Ovary (tissue), 3 donors: ENCODE results near the gene SLC2A1.

Experiments used
- EP300 ChIP-seq: sonication (generic); formaldehyde crosslinking; IDR thresholded peaks from one replicate; pipeline ENCODE4 v1.6.1; 2017; ENCODE audit warnings: antibody characterized with exemption
- TF ChIP-seq, protein P1 (sequence below), 3 donors: fragments of 450-650 bp in 2 of 3; fragments of 200-600 bp in 1 of 3; IDR thresholded peaks; one replicate each; pipeline versions ENCODE4 v1.5.1 to v1.8.0; 2016 to 2022; ENCODE audit warnings: antibody characterized with exemption in 3 of 3, mild to moderate bottlenecking in 1 of 3
- donor health status: DM: no; HTN: no; CAD: no.

DNA sequence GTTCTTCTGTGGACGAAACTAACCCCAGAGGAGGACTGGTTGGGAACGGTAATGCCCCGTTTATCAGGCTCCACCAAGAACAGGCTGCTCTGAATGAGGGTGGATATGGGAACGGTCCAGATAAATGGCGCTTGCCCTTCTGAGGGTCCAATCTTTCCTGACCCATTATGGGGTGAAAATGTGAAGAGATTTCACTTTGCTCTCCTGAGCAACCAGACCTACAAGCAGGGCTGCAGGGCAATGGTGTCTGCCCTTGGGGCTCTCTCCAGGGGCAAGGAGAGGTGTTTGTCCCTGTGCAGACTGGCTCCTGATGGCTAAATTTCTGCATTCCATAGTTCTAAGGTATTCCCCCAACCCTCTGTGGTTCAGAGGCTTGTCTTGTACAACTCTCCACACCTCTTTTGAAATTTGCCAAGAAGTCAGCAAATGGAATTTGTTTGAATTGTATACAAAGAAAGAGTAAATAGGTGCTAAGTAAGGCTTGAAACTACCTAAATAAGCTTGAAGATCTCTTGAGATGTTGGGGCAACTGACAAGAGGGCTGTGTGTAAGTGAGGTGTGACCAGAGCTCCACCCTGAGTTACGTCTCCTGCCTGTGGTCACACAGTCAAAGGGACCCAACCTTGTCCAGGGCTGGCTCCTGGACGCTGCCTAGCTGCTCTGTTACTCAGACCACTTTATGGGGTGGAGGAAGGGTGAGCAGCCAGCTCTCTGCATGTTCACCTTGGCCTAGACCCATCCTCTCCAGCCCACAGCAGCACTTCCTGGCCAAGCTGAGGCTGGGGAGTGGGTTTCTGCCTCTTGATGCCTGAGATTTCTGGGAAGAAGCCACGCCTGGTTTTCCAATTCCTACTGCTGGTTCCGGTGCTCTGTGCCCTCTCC lies 24.8 kb downstream of the SLC2A1 start:
- TF ChIP-seq, protein P1, sequence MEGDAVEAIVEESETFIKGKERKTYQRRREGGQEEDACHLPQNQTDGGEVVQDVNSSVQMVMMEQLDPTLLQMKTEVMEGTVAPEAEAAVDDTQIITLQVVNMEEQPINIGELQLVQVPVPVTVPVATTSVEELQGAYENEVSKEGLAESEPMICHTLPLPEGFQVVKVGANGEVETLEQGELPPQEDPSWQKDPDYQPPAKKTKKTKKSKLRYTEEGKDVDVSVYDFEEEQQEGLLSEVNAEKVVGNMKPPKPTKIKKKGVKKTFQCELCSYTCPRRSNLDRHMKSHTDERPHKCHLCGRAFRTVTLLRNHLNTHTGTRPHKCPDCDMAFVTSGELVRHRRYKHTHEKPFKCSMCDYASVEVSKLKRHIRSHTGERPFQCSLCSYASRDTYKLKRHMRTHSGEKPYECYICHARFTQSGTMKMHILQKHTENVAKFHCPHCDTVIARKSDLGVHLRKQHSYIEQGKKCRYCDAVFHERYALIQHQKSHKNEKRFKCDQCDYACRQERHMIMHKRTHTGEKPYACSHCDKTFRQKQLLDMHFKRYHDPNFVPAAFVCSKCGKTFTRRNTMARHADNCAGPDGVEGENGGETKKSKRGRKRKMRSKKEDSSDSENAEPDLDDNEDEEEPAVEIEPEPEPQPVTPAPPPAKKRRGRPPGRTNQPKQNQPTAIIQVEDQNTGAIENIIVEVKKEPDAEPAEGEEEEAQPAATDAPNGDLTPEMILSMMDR (IDR thresholded peaks at IDR 0.05): no peak
- no peak for TF ChIP-seq EP300
